ENCODE measurements around the gene DIP2B. TPM values are rescaled to one million over a fixed set of nuclear protein-coding genes. Genes with fewer than 3 reads are reported as not detected.
"Not testable (repeated sequence)": the region's sequence is repeated elsewhere in the genome, so short reads cannot be mapped to it uniquely, and the experiment has no call there.

Gene DIP2B
- total RNA-seq, 3 donors from 2014 or later (not counting 1 experiment from before 2014, with no cell fraction given), result 17.2 to 23.2 (median 22.2) TPM

- Mint-ChIP-seq H3K9me3 (no peaks in the 10 kb centered on the region), H3K4me3 (no peak overlapping the region), H3K36me3 (no peaks in the 10 kb centered on the region), H3K27ac (no peak overlapping the region), H3K4me1 (peaks cover 12 to 32% of the 10 kb centered on the region in 2 donors), H3K27me3 (ENCODE audit: low read depth in 2 of 2) (no peaks in the 10 kb centered on the region)
- no peak for TF ChIP-seq CTCF (IDR thresholded peaks at IDR 0.05)
- DNase-seq (no peak), ATAC-seq (no peak)
- no peak overlapping the region for H3K27ac ChIP-seq (ENCODE audit: low read length)
- no peaks in the 10 kb centered on the region for H3K9me3 ChIP-seq (ENCODE audit: control insufficient read depth, insufficient read depth, low read length)
- intact Hi-C loops (cut with micrococcal nuclease), result no loop called here
- H3K4me1 ChIP-seq (ENCODE audit: control insufficient read depth, insufficient read depth, low read length), result no peaks in the 10 kb centered on the region
- no peak overlapping the region for H3K4me3 ChIP-seq (ENCODE audit: low read length)
- H3K36me3 ChIP-seq (ENCODE audit: control insufficient read depth, insufficient read depth, low read length), result no peaks in the 10 kb centered on the region
- no peaks in the 10 kb centered on the region for H3K27me3 ChIP-seq (ENCODE audit: control insufficient read depth, insufficient read depth, low read length)
Measured at GRCh38 chr12:50541139-50541538, 36.4 kb downstream of the DIP2B start.

- peak in 1 of 2 donors; percentile 17 for DNase-seq
- no peak for TF ChIP-seq CTCF (IDR thresholded peaks at IDR 0.05)
- no peak for ATAC-seq
Measured at GRCh38 chr12:50542448-50542847, 37.7 kb downstream of the DIP2B start.

GRCh38 chr12:50543188-50543587 lies 38.4 kb downstream of the DIP2B start:
- H3K36me3 ChIP-seq (ENCODE audit: control insufficient read depth, insufficient read depth, low read length); H3K27me3 ChIP-seq (ENCODE audit: control insufficient read depth, insufficient read depth, low read length); H3K9me3 Mint-ChIP-seq; intact Hi-C loops (cut with micrococcal nuclease); H3K4me3 Mint-ChIP-seq; H3K4me1 ChIP-seq (ENCODE audit: control insufficient read depth, insufficient read depth, low read length); DNase-seq; H3K36me3 Mint-ChIP-seq; H3K27ac Mint-ChIP-seq; H3K27ac ChIP-seq (ENCODE audit: low read length); ATAC-seq; H3K4me3 ChIP-seq (ENCODE audit: low read length); H3K27me3 Mint-ChIP-seq (ENCODE audit: low read depth in 2 of 2); H3K9me3 ChIP-seq (ENCODE audit: control insufficient read depth, insufficient read depth, low read length): not testable (repeated sequence)
- 87% methylated on average over 11 of the region's 11 CpGs for WGBS (ENCODE audit: insufficient coverage)
- peaks cover 4 to 24% of the 10 kb centered on the region in 2 donors for H3K4me1 Mint-ChIP-seq

More at GRCh38 chr12:50542448-50542847, 37.7 kb downstream of the DIP2B start:
- Mint-ChIP-seq H3K4me3 (no peak overlapping the region), H3K9me3 (no peaks in the 10 kb centered on the region), H3K36me3 (no peaks in the 10 kb centered on the region), H3K4me1 (peaks cover 12 to 32% of the 10 kb centered on the region in 2 donors), H3K27me3 (ENCODE audit: low read depth in 2 of 2) (no peaks in the 10 kb centered on the region), H3K27ac (no peak overlapping the region)
- Histone ChIP-seq H3K36me3 (ENCODE audit: control insufficient read depth, insufficient read depth, low read length) (no peaks in the 10 kb centered on the region), H3K4me1 (ENCODE audit: control insufficient read depth, insufficient read depth, low read length) (no peaks in the 10 kb centered on the region), H3K27me3 (ENCODE audit: control insufficient read depth, insufficient read depth, low read length) (no peaks in the 10 kb centered on the region), H3K27ac (ENCODE audit: low read length) (no peak overlapping the region), H3K9me3 (ENCODE audit: control insufficient read depth, insufficient read depth, low read length) (no peaks in the 10 kb centered on the region), H3K4me3 (ENCODE audit: low read length) (no peak overlapping the region)
- intact Hi-C loops (cut with micrococcal nuclease), result no loop called here
- no CpG with 5 or more reads among the region's 1 CpG for WGBS (ENCODE audit: insufficient coverage)

- H3K4me3 Mint-ChIP-seq, result no peak overlapping the region
- no peaks in the 10 kb centered on the region for H3K9me3 Mint-ChIP-seq
- Histone ChIP-seq H3K4me3 (ENCODE audit: low read length) (no peak overlapping the region), H3K27ac (ENCODE audit: low read length) (no peak overlapping the region), H3K27me3 (ENCODE audit: control insufficient read depth, insufficient read depth, low read length) (no peaks in the 10 kb centered on the region), H3K36me3 (ENCODE audit: control insufficient read depth, insufficient read depth, low read length) (no peaks in the 10 kb centered on the region), H3K9me3 (ENCODE audit: control insufficient read depth, insufficient read depth, low read length) (no peaks in the 10 kb centered on the region), H3K4me1 (ENCODE audit: control insufficient read depth, insufficient read depth, low read length) (no peaks in the 10 kb centered on the region)
- no peaks in the 10 kb centered on the region for H3K27me3 Mint-ChIP-seq (ENCODE audit: low read depth in 2 of 2)
- TF ChIP-seq CTCF (IDR thresholded peaks at IDR 0.05), result no peak
- no peak overlapping the region for H3K27ac Mint-ChIP-seq
- no peak for ATAC-seq
- intact Hi-C loops (cut with micrococcal nuclease), result no loop called here
- H3K4me1 Mint-ChIP-seq, result peaks cover 7 to 23% of the 10 kb centered on the region in 2 donors
- DNase-seq, result no peak
- WGBS (ENCODE audit: insufficient coverage), result 95% methylated on average over 5 of the region's 5 CpGs
- no peaks in the 10 kb centered on the region for H3K36me3 Mint-ChIP-seq
Measured at GRCh38 chr12:50545213-50545612, 40.4 kb downstream of the DIP2B start.

Data from natural killer cell (primary cell).